ENCODE measurements around the gene LHB.

DNA sequence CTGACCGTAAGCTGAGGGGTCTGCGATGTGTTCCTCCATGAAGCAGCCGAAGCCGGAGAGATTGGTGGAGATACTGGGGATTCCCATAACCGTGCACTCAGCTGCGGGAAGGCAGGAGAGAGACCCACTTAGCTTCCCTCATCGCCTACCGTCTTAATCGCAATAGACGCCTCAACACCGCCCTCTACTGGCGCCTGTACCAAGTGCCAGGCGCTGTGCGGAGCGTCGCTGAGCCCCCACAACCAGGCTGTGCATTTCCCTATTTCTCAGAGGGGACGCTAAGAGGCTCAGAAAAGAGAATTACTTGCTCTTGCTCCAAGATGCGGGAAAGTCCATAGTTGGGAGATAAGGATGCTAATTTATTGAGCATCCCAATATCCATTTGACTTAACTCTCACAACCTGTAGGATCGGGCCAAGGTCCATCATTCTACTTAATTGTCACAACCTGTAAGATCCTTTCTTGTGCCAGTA, 45.9 kb downstream of the LHB start:
- TF ChIP-seq, protein P1, sequence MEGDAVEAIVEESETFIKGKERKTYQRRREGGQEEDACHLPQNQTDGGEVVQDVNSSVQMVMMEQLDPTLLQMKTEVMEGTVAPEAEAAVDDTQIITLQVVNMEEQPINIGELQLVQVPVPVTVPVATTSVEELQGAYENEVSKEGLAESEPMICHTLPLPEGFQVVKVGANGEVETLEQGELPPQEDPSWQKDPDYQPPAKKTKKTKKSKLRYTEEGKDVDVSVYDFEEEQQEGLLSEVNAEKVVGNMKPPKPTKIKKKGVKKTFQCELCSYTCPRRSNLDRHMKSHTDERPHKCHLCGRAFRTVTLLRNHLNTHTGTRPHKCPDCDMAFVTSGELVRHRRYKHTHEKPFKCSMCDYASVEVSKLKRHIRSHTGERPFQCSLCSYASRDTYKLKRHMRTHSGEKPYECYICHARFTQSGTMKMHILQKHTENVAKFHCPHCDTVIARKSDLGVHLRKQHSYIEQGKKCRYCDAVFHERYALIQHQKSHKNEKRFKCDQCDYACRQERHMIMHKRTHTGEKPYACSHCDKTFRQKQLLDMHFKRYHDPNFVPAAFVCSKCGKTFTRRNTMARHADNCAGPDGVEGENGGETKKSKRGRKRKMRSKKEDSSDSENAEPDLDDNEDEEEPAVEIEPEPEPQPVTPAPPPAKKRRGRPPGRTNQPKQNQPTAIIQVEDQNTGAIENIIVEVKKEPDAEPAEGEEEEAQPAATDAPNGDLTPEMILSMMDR (conservative IDR thresholded peaks at IDR 0.05 in 1 of 2, IDR thresholded peaks at IDR 0.05 in 1 of 2; ENCODE audit: low read depth in 1 of 2, low read length in 2 of 2), result peak; percentile 95
- no peak for TF ChIP-seq EZH2 (IDR thresholded peaks at IDR 0.05; ENCODE audit: low read length, missing control alignments)
